Panc1 (cell line): ENCODE data around the gene RALB. TPM values are rescaled to one million over a fixed set of nuclear protein-coding genes. Genes with fewer than 3 reads are reported as not detected.

Experiments
- ATAC-seq: fragments of 200-7000 bp; cut with Tn5 transposase; 2 replicates; pipeline ENCODE4 v1.9.1; 2020; ENCODE audit warnings: mild to moderate bottlenecking, moderate library complexity
- BruUV-seq: library from RNA; stranded (reverse); fragments of 400-500 nt; replicated peaks from 2 replicates; lab custom pipeline; 2021; lab: Mats Ljungman, UMichigan
- CTCF ChIA-PET: fragments of 300-600 bp; sonication (Branson Sonifier 250); formaldehyde crosslinking; loops from one replicate; lab custom pipeline; 2022; ENCODE audit warnings: antibody characterized with exemption; lab: Charles Lee
- POLR2A ChIA-PET: fragments of 300-600 bp; sonication (Branson Sonifier 250); formaldehyde crosslinking; loops from one replicate; lab custom pipeline; 2022; ENCODE audit warnings: antibody characterized with exemption; lab: Charles Lee
- DNase-seq: peaks from one replicate; pipeline ENCODE4 v3.0.0-alpha.2; 2010; ENCODE audit warnings: low read depth, low spot score
- H3K27ac ChIP-seq: 2 replicates; pipeline ENCODE4 v1.5.1; 2011; ENCODE audit warnings: mild to moderate bottlenecking, low read length, inconsistent platforms
- H3K27me3 ChIP-seq: fragments of 200-500 bp; sonication (Bioruptor generic); 2 replicates; pipeline ENCODE4 v1.6.0; 2014; ENCODE audit warnings: low read length, inconsistent platforms; ENCODE audit not compliant: control insufficient read depth, insufficient read depth
- H3K36me3 ChIP-seq: fragments of 200-500 bp; sonication (Bioruptor generic); 2 replicates; pipeline ENCODE4 v1.5.1; 2014; ENCODE audit warnings: inconsistent platforms, mild to moderate bottlenecking, low read length, moderate library complexity; ENCODE audit not compliant: control insufficient read depth, insufficient read depth
- H3K4me1 ChIP-seq: 2 replicates; pipeline ENCODE4 v1.5.1; 2011; ENCODE audit warnings: inconsistent platforms, mild to moderate bottlenecking, low read length, moderate library complexity; ENCODE audit not compliant: control insufficient read depth, insufficient read depth
- H3K4me3 ChIP-seq, 2 experiments: 2 replicates each; pipeline ENCODE4 v1.5.1; 2011 to 2012; ENCODE audit warnings: low read depth in 2 of 2, low read length in 2 of 2, mild to moderate bottlenecking in 2 of 2, inconsistent platforms in 1 of 2, moderate library complexity in 1 of 2
- H3K9me3 ChIP-seq: fragments of 200-500 bp; sonication (Bioruptor generic); 2 replicates; pipeline ENCODE4 v1.5.1; 2014; ENCODE audit warnings: low read depth, mild to moderate bottlenecking, inconsistent platforms, low read length, moderate library complexity; ENCODE audit not compliant: control insufficient read depth, insufficient read depth
- CTCF ChIP-seq: fragments of 450-650 bp; IDR thresholded peaks from 2 replicates; pipeline ENCODE4 v1.5.1; 2017; ENCODE audit warnings: mild to moderate bottlenecking
- POLR2AphosphoS5 ChIP-seq: IDR thresholded peaks from 2 replicates; pipeline ENCODE4 v1.6.1; 2012; ENCODE audit warnings: mild to moderate bottlenecking, low read depth, low read length, moderate library complexity
- REST ChIP-seq, 2 experiments: IDR thresholded peaks; 2 replicates each; pipeline ENCODE4 v1.6.1; 2011 to 2012; ENCODE audit warnings: low read depth in 2 of 2, control low read depth in 1 of 2, low read length in 1 of 2, mild to moderate bottlenecking in 1 of 2, moderate library complexity in 1 of 2; ENCODE audit not compliant: insufficient read depth in 1 of 2
- SIN3A ChIP-seq: IDR thresholded peaks from 2 replicates; pipeline ENCODE4 v1.6.1; 2012; ENCODE audit warnings: low read depth, mild to moderate bottlenecking, low read length, moderate library complexity, borderline replicate concordance; ENCODE audit not compliant: insufficient read depth
- TCF7L2 ChIP-seq: IDR thresholded peaks from 2 replicates; pipeline ENCODE4 v1.6.1; 2011; ENCODE audit warnings: mild to moderate bottlenecking, low read depth, low read length, inconsistent platforms
- in situ Hi-C: cut with HindIII; loops from 2 replicates; pipeline ENCODE4 v1.10.0; 2016; ENCODE audit warnings: low sequenced_read_pairs, low pct_unique_long_range_greater_than_20kb
- intact Hi-C: fragments of 100-400 bp; cut with micrococcal nuclease; formaldehyde crosslinking; loops from one replicate; pipeline ENCODE4 v1.10.0; 2022; ENCODE audit not compliant: unreplicated experiment
- total RNA-seq: library from RNA; stranded (reverse); gene quantifications from one replicate; pipeline ENCODE4 v1.2.1, GENCODE V29; 2021; ENCODE audit not compliant: unreplicated experiment

RALB gene
- total RNA-seq, 1 experiment from 2014 or later = 47.8 TPM

GRCh38 chr2:120235681-120236080 lies 17.0 kb upstream of the RALB start:
- TF ChIP-seq SIN3A (no peak), CTCF (no peak), TCF7L2 (no peak), POLR2AphosphoS5 (no peak), REST (IDR thresholded peaks at IDR 0.05; ENCODE audit: insufficient read depth in 1 of 2, low read depth in 2 of 2, low read length in 1 of 2) (no peak)
- peaks cover 25% of the 10 kb centered on the region for H3K4me1 ChIP-seq
- H3K27me3 ChIP-seq = no peaks in the 10 kb centered on the region
- H3K9me3 ChIP-seq = no peaks in the 10 kb centered on the region
- H3K4me3 ChIP-seq = no peak overlapping the region
- intact Hi-C loops = no loop called here
- ChIA-PET CTCF (no interaction called here), POLR2A (interaction anchor here (0.7 kb wide), 1 partner anchor 1894 kb away, joined by 3 read pairs; no protein-coding TSS in a partner anchor)
- H3K27ac ChIP-seq = no peak overlapping the region
- no peak for DNase-seq
- in situ Hi-C loops = no loop called here
- BruUV-seq = no TSS peak
- no peak for ATAC-seq
- H3K36me3 ChIP-seq = no peaks in the 10 kb centered on the region

- ATAC-seq (no peak), DNase-seq (no peak)
- POLR2A ChIA-PET = interaction anchor here (0.7 kb wide), 1 partner anchor 1895 kb away, joined by 3 read pairs; no protein-coding TSS in a partner anchor
- no peak overlapping the region for H3K27ac ChIP-seq
- CTCF ChIA-PET = no interaction called here
- no peaks in the 10 kb centered on the region for H3K36me3 ChIP-seq
- no peak for TF ChIP-seq CTCF
- TF ChIP-seq SIN3A = no peak
- no peak for TF ChIP-seq TCF7L2
- TF ChIP-seq POLR2AphosphoS5 = no peak
- TF ChIP-seq REST (IDR thresholded peaks at IDR 0.05; ENCODE audit: insufficient read depth in 1 of 2, low read depth in 2 of 2, low read length in 1 of 2) = no peak
- no TSS peak for BruUV-seq
- H3K4me1 ChIP-seq = peaks cover 23% of the 10 kb centered on the region
- intact Hi-C loops = no loop called here
- in situ Hi-C loops = no loop called here
- no peaks in the 10 kb centered on the region for H3K9me3 ChIP-seq
- H3K4me3 ChIP-seq = no peak overlapping the region
- no peaks in the 10 kb centered on the region for H3K27me3 ChIP-seq
Observed at GRCh38 chr2:120236316-120236715, 16.3 kb upstream of the RALB start.
